Cerebellar cortex (tissue), 1 donor: ENCODE measurements around the gene TRIM52.

ENCODE experiments used
- DNase-seq: peaks from one replicate; pipeline ENCODE4 v3.0.0-alpha.2; 2015; ENCODE audit warnings: low spot score

TRIM52 gene

GRCh38 chr5:181255836-181256578 is 4.9 kb downstream of the TRIM52 start:
- no peak for DNase-seq

- DNase-seq: no peak
These were observed 5.7 kb downstream of the TRIM52 start for GRCh38 chr5:181255276-181255675.

- DNase-seq: no peak
These were observed 12.7 kb downstream of the TRIM52 start for GRCh38 chr5:181248277-181248676.

- DNase-seq: peak; percentile 83
These were observed 14.5 kb downstream of the TRIM52 start for GRCh38 chr5:181246276-181247049.

- no peak for DNase-seq
These were observed 15.3 kb downstream of the TRIM52 start for GRCh38 chr5:181245427-181246275.

GRCh38 chr5:181243564-181244343 is 17.2 kb downstream of the TRIM52 start, which contains the start of gene RACK1:
TSS of gene RACK1 (minus strand) at chr5:181243906. CDS start at chr5:181243800, 106 bp downstream.
- DNase-seq: peak; percentile 96

GRCh38 chr5:181243018-181243563 is 17.9 kb downstream of the TRIM52 start:
- DNase-seq: no peak

- DNase-seq: no peak
These were observed 18.9 kb downstream of the TRIM52 start for GRCh38 chr5:181242031-181242451.

- DNase-seq: no peak
These were observed 19.5 kb downstream of the TRIM52 start for GRCh38 chr5:181241393-181241975.

GRCh38 chr5:181239062-181239663 is 21.8 kb downstream of the TRIM52 start:
- DNase-seq: no peak

- no peak for DNase-seq
These were observed 23.1 kb downstream of the TRIM52 start for GRCh38 chr5:181237729-181238385.

GRCh38 chr5:181236954-181237641 is 23.8 kb downstream of the TRIM52 start:
- no peak for DNase-seq

GRCh38 chr5:181236471-181236870 is 24.5 kb downstream of the TRIM52 start:
- no peak for DNase-seq

- DNase-seq: no peak
These were observed 25.1 kb downstream of the TRIM52 start for GRCh38 chr5:181235689-181236366.

GRCh38 chr5:181235323-181235688 is 25.6 kb downstream of the TRIM52 start:
- DNase-seq: no peak

- peak; percentile 57 for DNase-seq
These were observed 26.3 kb downstream of the TRIM52 start for GRCh38 chr5:181234455-181235306.

- no peak for DNase-seq
These were observed 27.0 kb downstream of the TRIM52 start for GRCh38 chr5:181233801-181234454.
